HepG2 (cell line): ENCODE data around the gene RARS2. TPM values are rescaled to one million over a fixed set of nuclear protein-coding genes. Genes with fewer than 3 reads are reported as not detected.

Experiments
- ATAC-seq: fragments of 200-7000 bp; cut with Tn5 transposase; 3 replicates; pipeline ENCODE4 v1.9.1; 2020; ENCODE audit warnings: mild to moderate bottlenecking, moderate library complexity
- BruUV-seq: library from RNA; stranded (reverse); fragments of 400-500 nt; replicated peaks from 2 replicates; lab custom pipeline; 2021; lab: Mats Ljungman, UMichigan
- CTCF ChIA-PET: fragments of 300-600 bp; formaldehyde crosslinking; extraction: SDS; loops from one replicate; lab custom pipeline; 2021; ENCODE audit warnings: low total read pairs, inconsistent platforms, low intra/inter-chr PET ratio; lab: Yijun Ruan, JAX
- POLR2A ChIA-PET: fragments of 350-600 bp; sonication (Branson Sonifier 250); formaldehyde crosslinking; loops from one replicate; lab custom pipeline; 2020; ENCODE audit warnings: antibody characterized with exemption, inconsistent platforms; lab: Yijun Ruan, JAX
- DNase-seq: peaks from one replicate; pipeline ENCODE4 v3.0.0-alpha.2; 2015; ENCODE audit warnings: low spot score
- FAIRE-seq: peaks from 3 replicates; lab custom pipeline; 2011; peaks lifted over from hg19 to GRCh38; lab: Jason Lieb, UNC
- H2AFZ ChIP-seq: one replicate; pipeline ENCODE4 v1.6.1; 2011; ENCODE audit warnings: low read length, inconsistent platforms
- H3K27ac ChIP-seq: fragments of 300-600 bp; 3 replicates; pipeline ENCODE4 v1.8.0; 2011; ENCODE audit warnings: mixed run types, mild to moderate bottlenecking, mixed read lengths, low read length, inconsistent platforms; ENCODE audit not compliant: insufficient read depth; ENCODE audit errors: extremely low read length
- H3K27me3 ChIP-seq, 2 experiments: fragments of 200-600 bp in 1 of 2; 2 replicates in 1 of 2; 3 replicates in 1 of 2; pipeline versions ENCODE4 v1.6.0 to v1.8.0; 2011; ENCODE audit warnings: low read length in 2 of 2, mild to moderate bottlenecking in 2 of 2, moderate library complexity in 2 of 2, inconsistent platforms in 1 of 2; ENCODE audit not compliant: insufficient read depth in 2 of 2, control insufficient read depth in 1 of 2
- H3K36me3 ChIP-seq, 2 experiments: fragments of 200-600 bp in 1 of 2; replicated peaks in 1 of 2; 2 replicates in 1 of 2; 3 replicates in 1 of 2; pipeline versions ENCODE4 v1.5.1 to v1.8.0; 2011; ENCODE audit warnings: low read length in 2 of 2, inconsistent platforms in 1 of 2; ENCODE audit not compliant: insufficient read depth in 2 of 2, control insufficient read depth in 1 of 2
- H3K4me1 ChIP-seq: 2 replicates; pipeline ENCODE4 v1.5.1; 2012; ENCODE audit warnings: low read length, inconsistent platforms; ENCODE audit not compliant: insufficient read depth
- H3K4me2 ChIP-seq: 2 replicates; pipeline ENCODE4 v1.6.0; 2011; ENCODE audit warnings: low read depth, low read length, inconsistent platforms
- H3K4me3 ChIP-seq, 3 experiments: fragments of 200-600 bp in 1 of 3; sonication (generic), shearing (Covaris generic) in 1 of 3; replicated peaks in 1 of 3; 2 replicates each; pipeline ENCODE4 v1.5.1; 2011 to 2016; ENCODE audit warnings: low read length in 3 of 3, inconsistent platforms in 2 of 3, low read depth in 2 of 3, mild to moderate bottlenecking in 2 of 3, control low read depth in 1 of 3, mixed read lengths in 1 of 3; ENCODE audit not compliant: insufficient read depth in 1 of 3
- H3K79me2 ChIP-seq: one replicate; pipeline ENCODE4 v1.6.1; 2011; ENCODE audit warnings: low read length, inconsistent platforms; ENCODE audit not compliant: insufficient read depth
- H3K9ac ChIP-seq: 2 replicates; pipeline ENCODE4 v1.6.0; 2011; ENCODE audit warnings: mild to moderate bottlenecking, low read depth, low read length, inconsistent platforms; ENCODE audit not compliant: insufficient read depth
- H3K9me3 ChIP-seq: 2 replicates; pipeline ENCODE4 v1.5.1; 2012; ENCODE audit warnings: mild to moderate bottlenecking, low read length
- H4K20me1 ChIP-seq: 2 replicates; pipeline ENCODE4 v1.6.0; 2011; ENCODE audit warnings: inconsistent platforms, mild to moderate bottlenecking, low read length, moderate library complexity; ENCODE audit not compliant: insufficient read depth
- BCLAF1 ChIP-seq: fragments of 450-650 bp; IDR thresholded peaks from 2 replicates; pipeline ENCODE4 v1.6.1; 2017; ENCODE audit warnings: mild to moderate bottlenecking
- HMGA1 ChIP-seq: sonication (generic); formaldehyde crosslinking; conservative IDR thresholded peaks from 2 replicates; pipeline ENCODE4 v1.4.0; 2020; ENCODE audit warnings: missing genetic modification reagents
- KLF13 ChIP-seq: sonication (generic); formaldehyde crosslinking; IDR thresholded peaks from 2 replicates; pipeline ENCODE4 v1.4.0; 2020; ENCODE audit warnings: mild to moderate bottlenecking, missing genetic modification reagents
- MAFF ChIP-seq: IDR thresholded peaks from 2 replicates; pipeline ENCODE4 v1.6.1; 2011; ENCODE audit warnings: low read depth, low read length, improper control_type of control experiment
- PHF8 ChIP-seq: sonication (generic); formaldehyde crosslinking; IDR thresholded peaks from 2 replicates; pipeline ENCODE4 v1.5.0; 2020; ENCODE audit warnings: missing genetic modification reagents
- SP1 ChIP-seq, 2 experiments: fragments of 450-650 bp in 1 of 2; sonication (generic) in 1 of 2; formaldehyde crosslinking in 1 of 2; IDR thresholded peaks; 2 replicates each; pipeline versions ENCODE4 v1.4.0 to v1.6.1; 2016 to 2020; ENCODE audit warnings: missing genetic modification reagents in 1 of 2
- TMF1 ChIP-seq: sonication (generic); formaldehyde crosslinking; IDR thresholded peaks from 2 replicates; pipeline ENCODE4 v1.8.1; 2022; ENCODE audit warnings: low read depth, missing genetic modification reagents
- ZNF205 ChIP-seq: IDR thresholded peaks from 2 replicates; pipeline ENCODE4 v1.6.1; 2018; ENCODE audit warnings: missing biosample characterization, missing genetic modification reagents
- ZNF207 ChIP-seq: fragments of 450-650 bp; IDR thresholded peaks from 2 replicates; pipeline ENCODE4 v1.6.1; 2016; ENCODE audit warnings: antibody characterized with exemption, borderline replicate concordance
- ZNF280B ChIP-seq: sonication (generic); formaldehyde crosslinking; IDR thresholded peaks from 2 replicates; pipeline ENCODE4 v1.5.0; 2020; ENCODE audit warnings: missing genetic modification reagents, mild to moderate bottlenecking, borderline replicate concordance
- ZNF350 ChIP-seq: sonication (generic); formaldehyde crosslinking; IDR thresholded peaks from 2 replicates; pipeline ENCODE4 v1.4.0; 2020; ENCODE audit warnings: mild to moderate bottlenecking, low read depth, missing genetic modification reagents, borderline replicate concordance
- ZNF510 ChIP-seq: sonication (generic); formaldehyde crosslinking; IDR thresholded peaks from 2 replicates; pipeline ENCODE4 v1.4.0; 2020; ENCODE audit warnings: low read depth, mild to moderate bottlenecking, missing genetic modification reagents
- ZNF607 ChIP-seq: sonication (generic); formaldehyde crosslinking; IDR thresholded peaks from 2 replicates; pipeline ENCODE4 v1.5.1; 2020; ENCODE audit warnings: missing genetic modification reagents, mild to moderate bottlenecking, borderline replicate concordance
- ZNF770 ChIP-seq: sonication (generic); formaldehyde crosslinking; IDR thresholded peaks from 2 replicates; pipeline ENCODE4 v1.5.0; 2020; ENCODE audit warnings: mild to moderate bottlenecking, missing genetic modification reagents
- ZNF776 ChIP-seq: sonication (generic); formaldehyde crosslinking; IDR thresholded peaks from 2 replicates; pipeline ENCODE4 v1.4.0; 2020; ENCODE audit warnings: mild to moderate bottlenecking, missing genetic modification reagents
- WGBS: methylation state at CpG from one replicate; pipeline ENCODE4 v1.1.6; 2017; ENCODE audit warnings: low lambda C conversion rate; 5-methylcytosine and 5-hydroxymethylcytosine counted together
- in situ Hi-C: cut with HindIII; loops from 2 replicates; pipeline ENCODE4 v1.10.0; 2017; ENCODE audit warnings: low pct_unique_long_range_greater_than_20kb; ENCODE audit not compliant: extremely low pct_ligation_motif_present
- intact Hi-C: fragments of 100-400 bp; cut with micrococcal nuclease; formaldehyde crosslinking; loops from one replicate; pipeline ENCODE4 v1.10.0; 2022; ENCODE audit not compliant: unreplicated experiment
- polyA plus RNA-seq, 8 experiments: library from polyadenylated mRNA; depleted of rRNA in 3 of 8; stranded (reverse) in 7 of 8; unstranded in 1 of 8; fragments of >200 nt; fragmentation: Illumina TruSeq in 4 of 8; extraction: Trizol in 4 of 8; gene quantifications; 2 replicates each; pipeline versions ENCODE4 v1.2.1 to v1.2.3, GENCODE V29; 2011 to 2016; ENCODE audit warnings: low read depth in 4 of 8, missing spikeins in 1 of 8, mixed read lengths in 1 of 8; ENCODE audit not compliant: insufficient read depth in 1 of 8
- total RNA-seq, 5 experiments: library from RNA; depleted of rRNA; stranded (reverse); fragments of >200 nt; fragmentation: Illumina TruSeq; extraction: Trizol; gene quantifications; 2 replicates each; pipeline ENCODE4 v1.2.3, GENCODE V29; 2016; ENCODE audit warnings: low read depth in 1 of 5
- TF ChIP-seq, protein P1 (sequence below): sonication (generic); formaldehyde crosslinking; conservative IDR thresholded peaks from 2 replicates; pipeline ENCODE4 v1.5.0; 2020; ENCODE audit warnings: missing genetic modification reagents

Gene RARS2
- total and polyA plus RNA-seq, 2 of the 13 experiments (the other 11 are each of a cell fraction or from before 2014, with no cell fraction given) = 23.4 to 80.1 TPM

DNA sequence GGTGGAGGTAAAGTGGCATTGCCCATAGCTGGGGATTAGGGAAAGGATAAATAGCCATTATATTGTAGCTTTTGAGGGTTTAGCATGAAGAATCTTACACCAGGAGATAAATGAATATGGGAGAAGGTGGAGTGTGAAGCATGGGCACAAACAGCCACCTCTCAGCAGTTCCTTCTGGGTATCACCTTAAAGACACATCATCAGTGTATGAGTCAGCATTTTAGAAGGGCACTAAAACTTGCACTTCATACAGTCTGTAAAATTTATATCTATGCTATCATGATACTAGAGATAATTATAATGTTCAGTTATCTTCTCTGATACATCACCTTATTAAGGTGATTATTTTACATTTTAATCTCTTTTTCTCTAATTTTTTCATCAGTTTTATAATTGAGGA is 91.7 kb downstream of the RARS2 start (continued):
- no peak for TF ChIP-seq ZNF280B (CRISPR knock-in tag)
- no peak for TF ChIP-seq ZNF207
- TF ChIP-seq PHF8 (CRISPR knock-in tag) = no peak
- TF ChIP-seq ZNF607 (CRISPR knock-in tag) = no peak
- peak; percentile 69 for TF ChIP-seq MAFF
- TF ChIP-seq HMGA1 = no peak
- TF ChIP-seq ZNF350 (CRISPR knock-in tag) = no peak
- TF ChIP-seq SP1 (IDR thresholded peaks at IDR 0.05) = no peak
- TF ChIP-seq SP1 (CRISPR knock-in tag; IDR thresholded peaks at IDR 0.05) = no peak
- no peak for TF ChIP-seq ZNF776 (CRISPR knock-in tag)
- TF ChIP-seq KLF13 (CRISPR knock-in tag) = no peak
- TF ChIP-seq ZNF510 = no peak

GRCh38 chr6:87494761-87495422 is 94.9 kb downstream of the RARS2 start:
- FAIRE-seq (no peak), ATAC-seq (no peak), DNase-seq (no peak)
- Histone ChIP-seq H2AFZ (no peak overlapping the region), H3K4me2 (no peak overlapping the region), H3K36me3 (peaks cover 0 to 5% of the 10 kb centered on the region in 2 experiments; a peak in 1 of 5 replicates), H3K4me3 (no peak overlapping the region), H3K79me2 (no peaks in the 10 kb centered on the region), H3K27me3 (no peaks in the 10 kb centered on the region), H3K9ac (no peak overlapping the region), H3K4me1 (peaks cover 7% of the 10 kb centered on the region; the same call in 1 of the 2 replicates), H3K9me3 (no peaks in the 10 kb centered on the region), H3K27ac (no peak overlapping the region), H4K20me1 (no peaks in the 10 kb centered on the region)
- 92% methylated on average over 7 of the region's 8 CpGs for whole genome bisulfite sequencing
- ChIA-PET CTCF (no interaction called here), POLR2A (no interaction called here)
- no TSS peak for BruUV-seq
- in situ Hi-C loops (no loop called here), intact Hi-C loops (no loop called here)
- TF ChIP-seq ZNF205 (CRISPR knock-in tag) = no peak
- TF ChIP-seq TMF1 = no peak
- TF ChIP-seq, protein P1, sequence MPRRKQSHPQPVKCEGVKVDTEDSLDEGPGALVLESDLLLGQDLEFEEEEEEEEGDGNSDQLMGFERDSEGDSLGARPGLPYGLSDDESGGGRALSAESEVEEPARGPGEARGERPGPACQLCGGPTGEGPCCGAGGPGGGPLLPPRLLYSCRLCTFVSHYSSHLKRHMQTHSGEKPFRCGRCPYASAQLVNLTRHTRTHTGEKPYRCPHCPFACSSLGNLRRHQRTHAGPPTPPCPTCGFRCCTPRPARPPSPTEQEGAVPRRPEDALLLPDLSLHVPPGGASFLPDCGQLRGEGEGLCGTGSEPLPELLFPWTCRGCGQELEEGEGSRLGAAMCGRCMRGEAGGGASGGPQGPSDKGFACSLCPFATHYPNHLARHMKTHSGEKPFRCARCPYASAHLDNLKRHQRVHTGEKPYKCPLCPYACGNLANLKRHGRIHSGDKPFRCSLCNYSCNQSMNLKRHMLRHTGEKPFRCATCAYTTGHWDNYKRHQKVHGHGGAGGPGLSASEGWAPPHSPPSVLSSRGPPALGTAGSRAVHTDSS (CRISPR knock-in tag) = no peak
- TF ChIP-seq ZNF770 (CRISPR knock-in tag) = no peak
- no peak for TF ChIP-seq BCLAF1
